Gastrocnemius medialis (tissue), 4 donors: ENCODE data around the gene TTC28. TPM values are rescaled to one million over a fixed set of nuclear protein-coding genes. Genes with fewer than 3 reads are reported as not detected.

ENCODE experiments used
- ATAC-seq, 2 donors: fragments of 150-250 bp; one replicate each; pipeline ENCODE4 v1.9.1; 2016
- DNase-seq, 2 donors: peaks; one replicate each; pipeline ENCODE4 v3.0.0-alpha.2; 2019
- H3K27ac ChIP-seq, 4 donors: fragments of 200-600 bp; sonication (generic); 1 replicate in 1 of 4; 2 replicates in 3 of 4; pipeline ENCODE4 v1.5.1; 2016 to 2018; ENCODE audit warnings: mild to moderate bottlenecking in 2 of 4, moderate library complexity in 1 of 4
- H3K27me3 ChIP-seq, 3 donors: fragments of 200-600 bp; sonication (generic) in 2 of 3; 1 replicate in 1 of 3; 2 replicates in 2 of 3; pipeline versions ENCODE4 v1.5.1 to v1.6.0; 2016 to 2019; ENCODE audit warnings: mild to moderate bottlenecking in 1 of 3, moderate library complexity in 1 of 3
- H3K36me3 ChIP-seq, 2 donors: fragments of 200-600 bp; sonication (generic) in 1 of 2; one replicate each; pipeline ENCODE4 v1.5.1; 2017 to 2018
- H3K4me1 ChIP-seq, 2 donors: fragments of 200-600 bp; sonication (generic) in 1 of 2; one replicate each; pipeline ENCODE4 v1.5.1; 2016 to 2017; ENCODE audit warnings: mild to moderate bottlenecking in 2 of 2
- H3K4me3 ChIP-seq, 4 donors: fragments of 200-600 bp; sonication (generic) in 3 of 4; 1 replicate in 1 of 4; 2 replicates in 3 of 4; pipeline ENCODE4 v1.5.1; 2016 to 2019; ENCODE audit warnings: mild to moderate bottlenecking in 2 of 4
- H3K9me3 ChIP-seq, 3 donors: fragments of 200-600 bp; sonication (generic) in 2 of 3; 1 replicate in 1 of 3; 2 replicates in 2 of 3; pipeline ENCODE4 v1.5.1; 2016 to 2019
- CTCF ChIP-seq, 5 experiments: fragments of 450-650 bp in 3 of 5; fragments of 200-600 bp in 2 of 5; sonication (generic) in 2 of 5; IDR thresholded peaks in 4 of 5; conservative IDR thresholded peaks in 1 of 5; 1 replicate in 4 of 5; 2 replicates in 1 of 5; pipeline ENCODE4 v1.5.1; 2016 to 2019; ENCODE audit warnings: antibody characterized with exemption in 5 of 5, mild to moderate bottlenecking in 3 of 5, moderate library complexity in 3 of 5
- POLR2A ChIP-seq, 2 donors: fragments of 450-650 bp; IDR thresholded peaks; one replicate each; pipeline ENCODE4 v1.6.1; 2017; ENCODE audit warnings: antibody characterized with exemption in 2 of 2, mild to moderate bottlenecking in 2 of 2, moderate library complexity in 2 of 2
- in situ Hi-C, 4 donors: fragments of 200-750 bp; cut with MboI; loops; one replicate each; pipeline versions ENCODE4 v1.15.0 to v1.8.0; 2017; ENCODE audit warnings: low sequenced_read_pairs in 4 of 4
- intact Hi-C: fragments of 100-400 bp; cut with DNase I; formaldehyde crosslinking; loops from one replicate; pipeline ENCODE4 v1.15.1; 2023; ENCODE audit warnings: low total_unique reads
- total RNA-seq, 4 donors: library from RNA; depleted of rRNA; stranded (reverse); fragments of >200 nt; gene quantifications; one replicate each; pipeline versions ENCODE4 v1.1.0 to v1.2.3, GENCODE V29; 2016

The TTC28 gene
- total RNA-seq, 4 donors from 2014 or later = 6.3 to 18.1 (median 8.4) TPM

GRCh38 chr22:28006271-28006670 lies 673.4 kb downstream of the TTC28 start:
- TF ChIP-seq CTCF (IDR thresholded peaks at IDR 0.05 in 4 of 5, conservative IDR thresholded peaks at IDR 0.05 in 1 of 5) (no peak), POLR2A (IDR thresholded peaks at IDR 0.05) (no peak)
- ATAC-seq (no peak), DNase-seq (no peak)
- Histone ChIP-seq H3K27ac (no peak overlapping the region), H3K36me3 (no peaks in the 10 kb centered on the region), H3K9me3 (no peaks in the 10 kb centered on the region), H3K27me3 (no peaks in the 10 kb centered on the region), H3K4me1 (peaks cover 0 to 3% of the 10 kb centered on the region in 2 donors), H3K4me3 (no peak overlapping the region)
- intact Hi-C loops (loop anchor here (10.0 kb wide), 2 partner anchors 271 to 601 kb away; no protein-coding TSS in a partner anchor), in situ Hi-C loops (loop anchor here (5.0 kb wide), 1 partner anchor 119 kb away; no protein-coding TSS in a partner anchor)

GRCh38 chr22:28005513-28005912 lies 674.1 kb downstream of the TTC28 start:
- H3K9me3 ChIP-seq = no peaks in the 10 kb centered on the region
- DNase-seq = no peak
- H3K36me3 ChIP-seq = no peaks in the 10 kb centered on the region
- no peaks in the 10 kb centered on the region for H3K27me3 ChIP-seq
- ATAC-seq = no peak
- TF ChIP-seq POLR2A (IDR thresholded peaks at IDR 0.05) (no peak), CTCF (IDR thresholded peaks at IDR 0.05 in 4 of 5, conservative IDR thresholded peaks at IDR 0.05 in 1 of 5) (no peak)
- H3K4me1 ChIP-seq = peaks cover 0 to 3% of the 10 kb centered on the region in 2 donors
- in situ Hi-C loops (loop anchor here (5.0 kb wide), 1 partner anchor 118 kb away; no protein-coding TSS in a partner anchor), intact Hi-C loops (loop anchor here (10.0 kb wide), 2 partner anchors 271 to 601 kb away; no protein-coding TSS in a partner anchor)
- H3K27ac ChIP-seq = no peak overlapping the region
- H3K4me3 ChIP-seq = no peak overlapping the region

GRCh38 chr22:28004021-28004420 lies 675.6 kb downstream of the TTC28 start:
- TF ChIP-seq POLR2A (IDR thresholded peaks at IDR 0.05) = no peak
- no peak for TF ChIP-seq CTCF (IDR thresholded peaks at IDR 0.05 in 4 of 5, conservative IDR thresholded peaks at IDR 0.05 in 1 of 5)
- intact Hi-C loops = loop anchor here (10.0 kb wide), 2 partner anchors 269 to 599 kb away; no protein-coding TSS in a partner anchor
- Histone ChIP-seq H3K36me3 (no peaks in the 10 kb centered on the region), H3K4me1 (peaks cover 0 to under 1% of the 10 kb centered on the region in 2 donors), H3K27ac (no peak overlapping the region), H3K4me3 (no peak overlapping the region), H3K27me3 (no peaks in the 10 kb centered on the region), H3K9me3 (no peaks in the 10 kb centered on the region)
- ATAC-seq (no peak), DNase-seq (no peak)
- in situ Hi-C loops = no loop called here

- in situ Hi-C loops = no loop called here
Measured at GRCh38 chr22:28002863-28003565, 676.6 kb downstream of the TTC28 start.

More at GRCh38 chr22:28002863-28003565, 676.6 kb downstream of the TTC28 start:
- Histone ChIP-seq H3K4me3 (no peak overlapping the region), H3K36me3 (no peaks in the 10 kb centered on the region), H3K9me3 (no peaks in the 10 kb centered on the region), H3K27ac (no peak overlapping the region), H3K27me3 (no peaks in the 10 kb centered on the region), H3K4me1 (no peaks in the 10 kb centered on the region)
- intact Hi-C loops = loop anchor here (10.0 kb wide), 2 partner anchors 268 to 598 kb away; no protein-coding TSS in a partner anchor
- TF ChIP-seq CTCF (IDR thresholded peaks at IDR 0.05 in 4 of 5, conservative IDR thresholded peaks at IDR 0.05 in 1 of 5) (no peak), POLR2A (IDR thresholded peaks at IDR 0.05) (no peak)
- ATAC-seq (peak; percentile 14 to 26), DNase-seq (no peak)
